Kidney (tissue), 14 donors: Measurements from ENCODE around the gene ITPK1. TPM values are rescaled to one million over a fixed set of nuclear protein-coding genes. Genes with fewer than 3 reads are reported as not detected.

Experiments
- DNase-seq, 5 donors: peaks; one replicate each; pipeline ENCODE4 v3.0.0-alpha.2; 2013 to 2020
- FAIRE-seq: peaks from 2 replicates; lab custom pipeline; 2012; peaks lifted over from hg19 to GRCh38; lab: Jason Lieb, UNC
- H3K27ac ChIP-seq, 2 donors: one replicate each; pipeline ENCODE4 v1.7.0; 2013; ENCODE audit warnings: low read depth in 2 of 2, low read length in 2 of 2, inconsistent platforms in 1 of 2
- H3K27me3 ChIP-seq: one replicate; pipeline ENCODE4 v1.7.1; 2013; ENCODE audit warnings: low read length, inconsistent platforms; ENCODE audit not compliant: control insufficient read depth, insufficient read depth
- H3K36me3 ChIP-seq, 3 donors: one replicate each; pipeline versions ENCODE4 v1.7.0 to v1.7.1; 2013; ENCODE audit warnings: low read length in 3 of 3, control low read depth in 1 of 3, inconsistent platforms in 1 of 3; ENCODE audit not compliant: insufficient read depth in 3 of 3, control insufficient read depth in 2 of 3
- H3K4me1 ChIP-seq, 3 donors: one replicate each; pipeline versions ENCODE4 v1.7.0 to v1.7.1; 2013; ENCODE audit warnings: low read length in 3 of 3, inconsistent platforms in 1 of 3, low read depth in 1 of 3; ENCODE audit not compliant: control insufficient read depth in 2 of 3, insufficient read depth in 2 of 3
- H3K4me3 ChIP-seq, 3 donors: one replicate each; pipeline versions ENCODE4 v1.7.0 to v1.8.1; 2013; ENCODE audit warnings: low read length in 3 of 3, control low read depth in 1 of 3, inconsistent platforms in 1 of 3
- H3K9ac ChIP-seq, 3 donors: one replicate each; pipeline versions ENCODE4 v1.7.0 to v1.7.1; 2013; ENCODE audit warnings: low read length in 3 of 3, control low read depth in 1 of 3, inconsistent platforms in 1 of 3
- H3K9me3 ChIP-seq, 3 donors: one replicate each; pipeline versions ENCODE4 v1.7.0 to v1.7.1; 2013; ENCODE audit warnings: low read length in 3 of 3, control low read depth in 1 of 3, inconsistent platforms in 1 of 3; ENCODE audit not compliant: control insufficient read depth in 2 of 3, insufficient read depth in 1 of 3
- intact Hi-C: fragments of 100-400 bp; cut with DNase I; formaldehyde crosslinking; loops from one replicate; pipeline ENCODE4 v1.11.1; 2022
- polyA plus RNA-seq: library from polyadenylated mRNA; stranded (reverse); fragments of 350-450 nt; fragmentation: Illumina TruSeq; extraction: RNeasy Lipid Tissue Mini Kit (QIAGEN cat#74804); gene quantifications from one replicate; pipeline ENCODE4 v1.2.3, GENCODE V29; 2014; ENCODE audit warnings: low read depth, low replicate concordance; ENCODE audit not compliant: insufficient read depth
- total RNA-seq: library from RNA; stranded (reverse); fragmentation: NEBNext Ultra II Directional; extraction: Animal tissue kit (Norgen Biotek cat#: 25700); gene quantifications from one replicate; pipeline ENCODE4 v1.2.1, GENCODE V29; 2021
- TF ChIP-seq, protein P1 (sequence below): IDR thresholded peaks from 3 replicates; pipeline ENCODE4 v1.5.1; 2012; ENCODE audit warnings: mild to moderate bottlenecking, moderate library complexity, borderline replicate concordance; ENCODE audit not compliant: insufficient read depth; ENCODE audit errors: extremely low read depth
- donor health status: control.
- donor health status: control.
- donor health status: control.
- donor health status: control.
- donor health status: control.
- donor health status: DM: yes; HTN: yes; CAD: no.
- donor health status: Normal renal cell carcinoma (clear cell type).

The ITPK1 gene
- total and polyA plus RNA-seq, 2 donors from 2014 or later = 43.6 to 92.0 TPM

DNA sequence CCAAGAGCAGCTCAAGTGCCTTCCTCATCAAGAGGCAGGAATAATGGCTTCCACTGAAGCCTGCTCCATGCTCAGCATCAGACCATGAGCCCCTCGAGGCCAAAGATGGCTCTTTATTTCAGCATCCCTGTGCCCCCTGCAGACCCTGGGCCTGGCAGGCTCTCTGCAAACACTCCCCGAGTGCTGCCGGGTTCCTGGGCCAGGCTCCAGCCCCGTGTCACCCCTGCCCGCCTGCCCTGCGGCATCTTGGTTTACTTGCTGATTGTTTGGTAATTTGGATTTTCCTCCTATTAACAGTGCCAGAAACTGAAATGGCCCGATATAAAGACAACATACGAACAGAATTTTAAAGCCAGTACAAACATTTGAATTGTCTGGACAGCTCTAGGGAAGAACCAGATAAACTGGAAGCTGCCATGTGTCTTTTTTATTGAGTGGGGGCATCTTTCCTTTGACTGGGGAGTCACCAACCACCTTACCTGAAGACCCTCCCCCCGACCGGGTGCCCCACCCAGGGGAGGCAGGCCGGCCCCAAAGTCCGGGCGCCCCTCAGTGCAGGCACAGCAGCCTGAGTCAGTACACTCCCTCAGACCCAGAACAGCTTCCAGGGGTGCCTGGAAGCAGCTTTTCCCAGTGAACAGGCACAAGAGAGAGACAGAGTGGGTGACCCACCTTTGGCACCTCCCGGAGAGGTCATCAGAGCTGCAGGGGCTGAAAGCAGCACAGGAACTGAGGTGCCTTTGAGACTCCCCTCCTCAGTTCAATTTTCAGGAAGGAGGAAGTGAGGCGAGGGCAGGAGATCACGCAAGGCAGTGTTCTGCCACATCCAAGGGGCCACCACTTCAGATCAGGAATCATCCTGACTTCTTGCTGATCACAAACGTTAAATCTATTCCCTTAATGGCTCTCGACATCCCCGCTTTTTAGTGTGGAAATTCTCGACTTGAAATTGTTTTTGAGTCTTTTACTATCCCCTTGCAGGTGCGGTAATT is 30.6 kb downstream of the ITPK1 start:
- no peak for DNase-seq
- TF ChIP-seq, protein P1, sequence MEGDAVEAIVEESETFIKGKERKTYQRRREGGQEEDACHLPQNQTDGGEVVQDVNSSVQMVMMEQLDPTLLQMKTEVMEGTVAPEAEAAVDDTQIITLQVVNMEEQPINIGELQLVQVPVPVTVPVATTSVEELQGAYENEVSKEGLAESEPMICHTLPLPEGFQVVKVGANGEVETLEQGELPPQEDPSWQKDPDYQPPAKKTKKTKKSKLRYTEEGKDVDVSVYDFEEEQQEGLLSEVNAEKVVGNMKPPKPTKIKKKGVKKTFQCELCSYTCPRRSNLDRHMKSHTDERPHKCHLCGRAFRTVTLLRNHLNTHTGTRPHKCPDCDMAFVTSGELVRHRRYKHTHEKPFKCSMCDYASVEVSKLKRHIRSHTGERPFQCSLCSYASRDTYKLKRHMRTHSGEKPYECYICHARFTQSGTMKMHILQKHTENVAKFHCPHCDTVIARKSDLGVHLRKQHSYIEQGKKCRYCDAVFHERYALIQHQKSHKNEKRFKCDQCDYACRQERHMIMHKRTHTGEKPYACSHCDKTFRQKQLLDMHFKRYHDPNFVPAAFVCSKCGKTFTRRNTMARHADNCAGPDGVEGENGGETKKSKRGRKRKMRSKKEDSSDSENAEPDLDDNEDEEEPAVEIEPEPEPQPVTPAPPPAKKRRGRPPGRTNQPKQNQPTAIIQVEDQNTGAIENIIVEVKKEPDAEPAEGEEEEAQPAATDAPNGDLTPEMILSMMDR = no peak
- H3K27ac ChIP-seq = peak overlapping the region in 1 of 2 donors; percentile 39

DNA sequence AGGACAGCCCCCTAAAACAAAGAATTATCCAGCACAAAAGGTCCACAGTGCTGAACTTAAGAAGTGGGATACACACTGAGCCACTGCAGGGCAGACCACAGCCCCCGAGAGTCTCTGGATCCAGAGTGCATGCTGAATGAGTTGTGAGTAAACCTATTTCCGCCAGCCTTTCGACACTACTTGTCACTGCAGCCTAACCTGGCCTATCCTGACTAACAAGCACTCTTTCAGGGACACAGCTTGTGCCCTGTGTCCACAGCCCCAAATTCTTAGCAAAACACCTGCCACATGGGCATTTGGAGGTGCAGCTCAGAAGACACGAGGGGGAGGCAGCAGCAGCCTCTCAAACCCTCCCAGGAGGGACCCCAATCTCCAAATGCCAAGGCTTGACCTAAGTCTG is 31.3 kb downstream of the ITPK1 start:
- Histone ChIP-seq H3K36me3 (no peaks in the 10 kb centered on the region), H3K4me3 (no peak overlapping the region), H3K27me3 (no peaks in the 10 kb centered on the region), H3K9ac (no peak overlapping the region), H3K27ac (no peak overlapping the region), H3K4me1 (peaks cover 0 to 25% (median 23%) of the 10 kb centered on the region in 3 donors), H3K9me3 (no peaks in the 10 kb centered on the region)
- intact Hi-C loops = no loop called here
- DNase-seq (no peak), FAIRE-seq (no peak)
- TF ChIP-seq, protein P1 = no peak

More for the DNA sequence above, 30.6 kb downstream of the ITPK1 start:
- Histone ChIP-seq H3K27me3 (no peaks in the 10 kb centered on the region), H3K9me3 (no peaks in the 10 kb centered on the region), H3K4me3 (no peak overlapping the region), H3K9ac (no peak overlapping the region), H3K4me1 (peaks cover 0 to 26% (median 23%) of the 10 kb centered on the region in 3 donors), H3K36me3 (no peaks in the 10 kb centered on the region)
- FAIRE-seq = no peak
- intact Hi-C loops = no loop called here

DNA sequence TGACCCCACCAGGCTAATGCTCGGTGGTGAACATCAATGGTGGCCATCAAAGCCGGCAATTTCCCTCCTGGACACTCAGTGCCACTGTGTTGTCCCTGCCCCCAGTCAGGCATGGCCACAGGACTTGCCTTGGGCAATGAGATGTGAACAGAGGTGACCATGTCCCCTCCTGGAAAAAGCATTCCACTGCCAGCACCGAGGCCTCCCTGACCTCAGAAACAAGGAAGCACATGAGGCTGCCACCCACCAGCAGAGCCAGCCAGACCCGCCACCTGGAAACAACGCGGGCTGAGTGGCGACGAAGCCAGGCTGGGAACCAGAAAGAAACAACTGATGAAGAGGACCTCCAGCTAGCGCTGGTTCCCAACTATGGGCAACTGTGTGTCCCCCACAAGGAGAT is 31.8 kb downstream of the ITPK1 start:
- intact Hi-C loops = no loop called here
- FAIRE-seq = no peak
- Histone ChIP-seq H3K27me3 (no peaks in the 10 kb centered on the region), H3K9ac (no peak overlapping the region), H3K36me3 (no peaks in the 10 kb centered on the region), H3K9me3 (no peaks in the 10 kb centered on the region), H3K27ac (peak overlapping the region in 1 of 2 donors; percentile 43), H3K4me3 (no peak overlapping the region), H3K4me1 (peaks cover 0 to 29% (median 23%) of the 10 kb centered on the region in 3 donors)
- DNase-seq = no peak
- TF ChIP-seq, protein P1 = no peak
